GM12878 (cell line): ENCODE measurements around the gene PSMA8. TPM values are rescaled to one million over a fixed set of nuclear protein-coding genes. Genes with fewer than 3 reads are reported as not detected.

Experiments
- BCL11A ChIP-seq: IDR thresholded peaks from 2 replicates; pipeline ENCODE4 v1.6.1; 2011; ENCODE audit warnings: low read depth, low read length
- CEBPB ChIP-seq, 2 experiments: fragments of 150-350 bp in 1 of 2; IDR thresholded peaks; 2 replicates each; pipeline ENCODE4 v1.6.1; 2012 to 2014; ENCODE audit warnings: low read depth in 2 of 2, low read length in 2 of 2, borderline replicate concordance in 1 of 2, inconsistent platforms in 1 of 2
- FOXM1 ChIP-seq: IDR thresholded peaks from 2 replicates; pipeline ENCODE4 v1.6.1; 2012; ENCODE audit warnings: low read depth, mild to moderate bottlenecking, inconsistent platforms, low read length, moderate library complexity
- HDAC6 ChIP-seq: fragments of 200-600 bp; sonication (generic); IDR thresholded peaks from one replicate; pipeline ENCODE4 v1.8.0; 2017; ENCODE audit warnings: antibody characterized with exemption; ENCODE audit not compliant: unreplicated experiment
- IKZF1 ChIP-seq: fragments of 450-650 bp; conservative IDR thresholded peaks from 2 replicates; pipeline ENCODE4 v1.6.1; 2017; ENCODE audit warnings: antibody characterized with exemption, mild to moderate bottlenecking
- IRF5 ChIP-seq: fragments of 450-650 bp; IDR thresholded peaks from 2 replicates; pipeline ENCODE4 v1.6.1; 2017; ENCODE audit warnings: borderline replicate concordance
- POU2F2 ChIP-seq: IDR thresholded peaks from 3 replicates; pipeline ENCODE4 v1.6.1; 2011; ENCODE audit warnings: low read depth, mild to moderate bottlenecking, low read length, borderline replicate concordance
- RELA ChIP-seq: fragments of 450-650 bp; IDR thresholded peaks from 2 replicates; pipeline ENCODE4 v1.8.0; 2014; ENCODE audit warnings: borderline replicate concordance; ENCODE audit not compliant: partially characterized antibody
- SKIL ChIP-seq: fragments of 450-650 bp; IDR thresholded peaks from 2 replicates; pipeline ENCODE4 v1.6.1; 2017; ENCODE audit warnings: mild to moderate bottlenecking, low read depth, inconsistent platforms; ENCODE audit not compliant: poor library complexity, severe bottlenecking
- STAT3 ChIP-seq: IDR thresholded peaks from 2 replicates; pipeline ENCODE4 v1.6.1; 2011; ENCODE audit warnings: low read depth, low read length, improper control_type of control experiment
- YY1 ChIP-seq: IDR thresholded peaks from 2 replicates; pipeline ENCODE4 v1.6.1; 2011; ENCODE audit warnings: low read depth, mild to moderate bottlenecking, low read length
- ZBTB11 ChIP-seq: fragments of 450-650 bp; formaldehyde crosslinking; IDR thresholded peaks from 2 replicates; pipeline ENCODE4 v1.5.0; 2022; ENCODE audit warnings: mild to moderate bottlenecking, missing genetic modification characterization
- polyA plus RNA-seq, 11 experiments: library from polyadenylated mRNA; depleted of rRNA in 4 of 11; unstranded in 6 of 11; stranded (reverse) in 5 of 11; fragments of >200 nt; fragmentation: Nextera tagmentation in 4 of 11; fragmentation: Illumina TruSeq in 1 of 11; extraction: Ambion mirVana in 4 of 11; extraction: Trizol in 1 of 11; gene quantifications; 1 replicate in 1 of 11; 2 replicates in 10 of 11; pipeline versions ENCODE4 v1.2.1 to v1.2.3, GENCODE V29; 2011 to 2016; ENCODE audit warnings: inconsistent platforms in 2 of 11, missing spikeins in 2 of 11, low read depth in 1 of 11
- total RNA-seq, 4 experiments: library from RNA; depleted of rRNA in 3 of 4; stranded (reverse); fragments of >200 nt in 3 of 4; fragmentation: Illumina TruSeq in 1 of 4; extraction: Trizol in 1 of 4; gene quantifications; 2 replicates each; pipeline versions ENCODE4 v1.2.1 to v1.2.3, GENCODE V29; 2013 to 2021
- TF ChIP-seq, protein P1 (sequence below): IDR thresholded peaks from 2 replicates; pipeline ENCODE4 v1.6.1; 2011; ENCODE audit warnings: mild to moderate bottlenecking, low read depth, low read length, moderate library complexity; ENCODE audit not compliant: insufficient replicate concordance

The PSMA8 gene
- total and polyA plus RNA-seq, 10 of the 15 experiments (the other 5 are each of a cell fraction or from before 2014, with no cell fraction given), result 0.07 to 0.15 (median 0.09) TPM; not detected in 6

GRCh38 chr18:26090130-26091046 is 43.3 kb upstream of the PSMA8 start, which contains the start of gene SS18 (continued):
- TF ChIP-seq POU2F2, result peak; percentile 81
- no peak for TF ChIP-seq ZBTB11 (CRISPR knock-in tag)
- TF ChIP-seq FOXM1, result peak; percentile 18; the same call in 1 of the 2 replicates
- TF ChIP-seq HDAC6, result peak; percentile 46
- TF ChIP-seq BCL11A, result peak; percentile 22; the same call in 1 of the 2 replicates
- peak; percentile 66 for TF ChIP-seq YY1
- TF ChIP-seq IRF5, result peak; percentile 75
- no peak for TF ChIP-seq STAT3
- TF ChIP-seq SKIL, result peak; percentile 95
- TF ChIP-seq RELA, result peak; percentile 14
- TF ChIP-seq, protein P1, sequence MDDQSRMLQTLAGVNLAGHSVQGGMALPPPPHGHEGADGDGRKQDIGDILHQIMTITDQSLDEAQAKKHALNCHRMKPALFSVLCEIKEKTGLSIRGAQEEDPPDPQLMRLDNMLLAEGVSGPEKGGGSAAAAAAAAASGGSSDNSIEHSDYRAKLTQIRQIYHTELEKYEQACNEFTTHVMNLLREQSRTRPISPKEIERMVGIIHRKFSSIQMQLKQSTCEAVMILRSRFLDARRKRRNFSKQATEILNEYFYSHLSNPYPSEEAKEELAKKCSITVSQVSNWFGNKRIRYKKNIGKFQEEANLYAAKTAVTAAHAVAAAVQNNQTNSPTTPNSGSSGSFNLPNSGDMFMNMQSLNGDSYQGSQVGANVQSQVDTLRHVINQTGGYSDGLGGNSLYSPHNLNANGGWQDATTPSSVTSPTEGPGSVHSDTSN, result peak; percentile 14
- peak; percentile 92 for TF ChIP-seq IKZF1
- no peak for TF ChIP-seq CEBPB (IDR thresholded peaks at IDR 0.05; ENCODE audit: borderline replicate concordance in 1 of 2, low read depth in 2 of 2, low read length in 2 of 2)
